A673 (cell line): ENCODE measurements around the gene DLG2. TPM values are rescaled to one million over a fixed set of nuclear protein-coding genes. Genes with fewer than 3 reads are reported as not detected.

Experiments
- BruUV-seq: library from RNA; stranded (reverse); fragments of 400-500 nt; replicated peaks from 2 replicates; lab custom pipeline; 2021; lab: Mats Ljungman, UMichigan
- CTCF ChIA-PET: fragments of 300-600 bp; sonication (Branson Sonifier 250); formaldehyde crosslinking; loops from one replicate; lab custom pipeline; 2022; ENCODE audit warnings: antibody characterized with exemption; lab: Charles Lee
- POLR2A ChIA-PET: fragments of 300-600 bp; sonication (Branson Sonifier 250); formaldehyde crosslinking; loops from one replicate; lab custom pipeline; 2022; ENCODE audit warnings: antibody characterized with exemption; ENCODE audit not compliant: low non-redundant PET; lab: Charles Lee
- DNase-seq: peaks from one replicate; pipeline ENCODE4 v3.0.0-alpha.2; 2015; ENCODE audit warnings: low spot score
- H3K27ac ChIP-seq: fragments of 200-600 bp; sonication (generic); 2 replicates; pipeline ENCODE4 v1.5.1; 2016; ENCODE audit warnings: mixed run types, low read depth, mild to moderate bottlenecking, mixed read lengths, antibody characterized with exemption, low read length; ENCODE audit not compliant: poor library complexity, severe bottlenecking
- H3K27me3 ChIP-seq: fragments of 200-600 bp; sonication (generic); replicated peaks from 2 replicates; pipeline ENCODE4 v1.6.1; 2017; ENCODE audit warnings: mixed run types, low read depth, mild to moderate bottlenecking, mixed read lengths, antibody characterized with exemption, low read length; ENCODE audit not compliant: insufficient read depth, poor library complexity
- H3K36me3 ChIP-seq: fragments of 200-600 bp; sonication (generic); 2 replicates; pipeline ENCODE4 v1.6.1; 2016; ENCODE audit warnings: mixed run types, mild to moderate bottlenecking, mixed read lengths, antibody characterized with exemption, low read length; ENCODE audit not compliant: insufficient read depth, poor library complexity, severe bottlenecking
- H3K4me1 ChIP-seq: fragments of 200-600 bp; sonication (generic); 2 replicates; pipeline ENCODE4 v1.6.1; 2017; ENCODE audit warnings: mixed run types, mild to moderate bottlenecking, mixed read lengths, antibody characterized with exemption, low read length; ENCODE audit not compliant: insufficient read depth, poor library complexity, severe bottlenecking
- H3K4me3 ChIP-seq: fragments of 200-600 bp; sonication (generic); 2 replicates; pipeline ENCODE4 v1.5.1; 2016; ENCODE audit warnings: low read depth, mixed run types, mild to moderate bottlenecking, mixed read lengths, low read length; ENCODE audit not compliant: poor library complexity, severe bottlenecking
- H3K9me3 ChIP-seq: fragments of 200-600 bp; sonication (generic); 2 replicates; pipeline ENCODE4 v1.6.1; 2016; ENCODE audit warnings: mixed run types, low read depth, mild to moderate bottlenecking, mixed read lengths, antibody characterized with exemption, low read length; ENCODE audit not compliant: poor library complexity, severe bottlenecking
- CTCF ChIP-seq: fragments of 300-800, 200-600 bp; sonication (generic); conservative IDR thresholded peaks from 2 replicates; pipeline ENCODE4 v1.5.1; 2017; ENCODE audit warnings: low read depth, mild to moderate bottlenecking, antibody characterized with exemption, low read length, moderate library complexity, mixed read lengths
- EZH2 ChIP-seq: fragments of 200-600 bp; sonication (generic); IDR thresholded peaks from 2 replicates; pipeline ENCODE4 v1.6.1; 2017; ENCODE audit warnings: borderline replicate concordance, low read depth, mild to moderate bottlenecking, mixed read lengths, antibody characterized with exemption, low read length; ENCODE audit not compliant: poor library complexity, severe bottlenecking
- intact Hi-C: fragments of 100-400 bp; cut with micrococcal nuclease; formaldehyde crosslinking; loops from one replicate; pipeline ENCODE4 v1.10.0; 2022; ENCODE audit not compliant: unreplicated experiment
- total RNA-seq: library from RNA; stranded (reverse); gene quantifications from 2 replicates; pipeline ENCODE4 v1.2.3, GENCODE V29; 2021

Gene DLG2
- total RNA-seq, 1 experiment from 2014 or later: 277 TPM

- ChIA-PET POLR2A (no interaction called here), CTCF (interaction anchor here (0.5 to 1.6 kb wide), 2 partner anchors 161 to 162 kb away, joined by 3 to 8 read pairs; no protein-coding TSS in a partner anchor)
- H3K27ac ChIP-seq: no peak overlapping the region
- no peaks in the 10 kb centered on the region for H3K9me3 ChIP-seq
- TF ChIP-seq CTCF: no peak
- peak; percentile 33 for TF ChIP-seq EZH2
- H3K4me1 ChIP-seq: peaks cover 5% of the 10 kb centered on the region
- BruUV-seq: no TSS peak
- H3K27me3 ChIP-seq: peaks cover 32% of the 10 kb centered on the region
- DNase-seq: peak; percentile 18
- intact Hi-C loops: loop anchor here (5.0 to 10.0 kb wide), 2 partner anchors 867 to 885 kb away; no protein-coding TSS in a partner anchor
- H3K36me3 ChIP-seq: no peaks in the 10 kb centered on the region
- H3K4me3 ChIP-seq: peak overlapping the region; percentile 32
These were observed 907.1 kb downstream of the DLG2 start for GRCh38 chr11:84719935-84720577.

- CTCF ChIA-PET: no interaction called here
- no peaks in the 10 kb centered on the region for H3K36me3 ChIP-seq
- no peak overlapping the region for H3K27ac ChIP-seq
- peaks cover 13% of the 10 kb centered on the region for H3K27me3 ChIP-seq
- DNase-seq: peak; percentile 80
- no peak overlapping the region for H3K4me3 ChIP-seq
- POLR2A ChIA-PET: no interaction called here
- no peaks in the 10 kb centered on the region for H3K4me1 ChIP-seq
- BruUV-seq: no TSS peak
- intact Hi-C loops: loop anchor here (2.0 to 10.0 kb wide), 3 partner anchors 156 to 880 kb away; no protein-coding TSS in a partner anchor
- no peaks in the 10 kb centered on the region for H3K9me3 ChIP-seq
- TF ChIP-seq CTCF (peak; percentile 77), EZH2 (no peak)
These were observed 912.8 kb downstream of the DLG2 start for GRCh38 chr11:84714316-84714780.

- H3K9me3 ChIP-seq: no peaks in the 10 kb centered on the region
- no peak for DNase-seq
- H3K36me3 ChIP-seq: no peaks in the 10 kb centered on the region
- ChIA-PET POLR2A (no interaction called here), CTCF (no interaction called here)
- H3K4me1 ChIP-seq: no peaks in the 10 kb centered on the region
- intact Hi-C loops: no loop called here
- TF ChIP-seq EZH2 (no peak), CTCF (no peak)
- no peak overlapping the region for H3K27ac ChIP-seq
- H3K4me3 ChIP-seq: no peak overlapping the region
- no TSS peak for BruUV-seq
- no peaks in the 10 kb centered on the region for H3K27me3 ChIP-seq
These were observed 935.3 kb downstream of the DLG2 start for GRCh38 chr11:84691830-84692229.
